ENCODE results near the gene UHMK1. TPM values are rescaled to one million over a fixed set of nuclear protein-coding genes. Genes with fewer than 3 reads are reported as not detected.

UHMK1 gene
- total RNA-seq, 4 donors from 2014 or later = 26.5 to 57.1 (median 43.3) TPM

GRCh38 chr1:162554258-162554657, 56.6 kb downstream of the UHMK1 start:
- 90% methylated on average over 1 of the region's 1 CpG; no CpG with 5 or more reads in 1 of the 2 donors for WGBS, 2 donors (ENCODE audit: low coverage in 1 of 2)
- Histone ChIP-seq H3K4me1 (peaks cover 0 to 9% (median 3%) of the 10 kb centered on the region in 4 donors), H3K27me3 (no peaks in the 10 kb centered on the region), H3K36me3 (no peaks in the 10 kb centered on the region), H3K27ac (peak overlapping the region in 2 of 4 donors; percentile 11 to 35), H3K9me3 (no peaks in the 10 kb centered on the region), H3K4me3 (no peak overlapping the region)
- no peak for TF ChIP-seq POLR2A (IDR thresholded peaks at IDR 0.05)
- no peak for TF ChIP-seq EP300 (IDR thresholded peaks at IDR 0.05; ENCODE audit: low read depth)
- no peak for TF ChIP-seq CTCF (IDR thresholded peaks at IDR 0.05)
- no peak for TF ChIP-seq POLR2AphosphoS5 (IDR thresholded peaks at IDR 0.05)
- intact Hi-C loops (cut with DNase I; ENCODE audit: low total_unique reads) = no loop called here
- in situ Hi-C loops (cut with MboI; ENCODE audit: low pct_ligation_motif_present in 1 of 4, low pct_unique_long_range_greater_than_20kb in 1 of 4, low sequenced_read_pairs in 3 of 4) = no loop called here
- DNase-seq = no peak

- WGBS, 2 donors (ENCODE audit: low coverage in 1 of 2) = 50 to 58% methylated on average over 1 to 3 of the region's 3 CpGs
- peak; percentile 78 for DNase-seq
- TF ChIP-seq EP300 (IDR thresholded peaks at IDR 0.05; ENCODE audit: low read depth) = no peak
- no peak for TF ChIP-seq CTCF (IDR thresholded peaks at IDR 0.05)
- TF ChIP-seq POLR2AphosphoS5 (IDR thresholded peaks at IDR 0.05) = peak in 1 of 3 donors; percentile 36
- TF ChIP-seq POLR2A (IDR thresholded peaks at IDR 0.05) = no peak
- no peak overlapping the region for H3K4me3 ChIP-seq
- no peaks in the 10 kb centered on the region for H3K9me3 ChIP-seq
- intact Hi-C loops (cut with DNase I; ENCODE audit: low total_unique reads) (no loop called here), in situ Hi-C loops (cut with MboI; ENCODE audit: low pct_ligation_motif_present in 1 of 4, low pct_unique_long_range_greater_than_20kb in 1 of 4, low sequenced_read_pairs in 3 of 4) (no loop called here)
- H3K27ac ChIP-seq = peak overlapping the region in 2 of 4 donors; percentile 36 to 38
- no peaks in the 10 kb centered on the region for H3K36me3 ChIP-seq
- H3K4me1 ChIP-seq = peaks cover 5 to 24% (median 15%) of the 10 kb centered on the region in 4 donors
- no peaks in the 10 kb centered on the region for H3K27me3 ChIP-seq
Observed at GRCh38 chr1:162557536-162557935, 59.9 kb downstream of the UHMK1 start.

- Histone ChIP-seq H3K4me3 (peak overlapping the region; percentile 60 to 86 (median 72)), H3K9me3 (no peaks in the 10 kb centered on the region), H3K27me3 (no peaks in the 10 kb centered on the region), H3K36me3 (no peaks in the 10 kb centered on the region), H3K4me1 (peaks cover 9 to 51% (median 38%) of the 10 kb centered on the region in 4 donors), H3K27ac (peak overlapping the region; percentile 90 to 98 (median 95))
- intact Hi-C loops (cut with DNase I; ENCODE audit: low total_unique reads) = no loop called here
- WGBS, 2 donors (ENCODE audit: low coverage in 1 of 2) = 29 to 46% methylated on average over 5 to 9 of the region's 9 CpGs
- in situ Hi-C loops (cut with MboI; ENCODE audit: low pct_ligation_motif_present in 1 of 4, low pct_unique_long_range_greater_than_20kb in 1 of 4, low sequenced_read_pairs in 3 of 4) = no loop called here
- DNase-seq = no peak
- no peak for TF ChIP-seq CTCF (IDR thresholded peaks at IDR 0.05)
- TF ChIP-seq POLR2AphosphoS5 (IDR thresholded peaks at IDR 0.05) = no peak
- TF ChIP-seq EP300 (IDR thresholded peaks at IDR 0.05; ENCODE audit: low read depth) = no peak
- no peak for TF ChIP-seq POLR2A (IDR thresholded peaks at IDR 0.05)
Observed at GRCh38 chr1:162560303-162561036, 62.9 kb downstream of the UHMK1 start.

- WGBS, 2 donors (ENCODE audit: low coverage in 1 of 2) = 0% methylated on average over 18 of the region's 53 CpGs; no CpG with 5 or more reads in 1 of the 2 donors
- intact Hi-C loops (cut with DNase I; ENCODE audit: low total_unique reads) = no loop called here
- peak; percentile 100 for DNase-seq
- H3K27ac ChIP-seq = peak overlapping the region; percentile 90 to 98 (median 95)
- in situ Hi-C loops (cut with MboI; ENCODE audit: low pct_ligation_motif_present in 1 of 4, low pct_unique_long_range_greater_than_20kb in 1 of 4, low sequenced_read_pairs in 3 of 4) = no loop called here
- H3K36me3 ChIP-seq = no peaks in the 10 kb centered on the region
- H3K4me3 ChIP-seq = peak overlapping the region; percentile 72 to 90 (median 80)
- TF ChIP-seq CTCF (IDR thresholded peaks at IDR 0.05) (no peak), EP300 (IDR thresholded peaks at IDR 0.05; ENCODE audit: low read depth) (peak; percentile 24), POLR2A (IDR thresholded peaks at IDR 0.05) (no peak), POLR2AphosphoS5 (IDR thresholded peaks at IDR 0.05) (peak; percentile 90 to 95 (median 91))
- no peaks in the 10 kb centered on the region for H3K27me3 ChIP-seq
- H3K4me1 ChIP-seq = peaks cover 9 to 56% (median 38%) of the 10 kb centered on the region in 4 donors
- no peaks in the 10 kb centered on the region for H3K9me3 ChIP-seq
Observed at GRCh38 chr1:162561037-162561615, 63.5 kb downstream of the UHMK1 start.

Measured in transverse colon (tissue), 4 donors.